T follicular helper cell (primary cell): ENCODE measurements around the gene SPATA9.

Source experiments
- DNase-seq: peaks from one replicate; pipeline ENCODE4 v3.0.0-alpha.2; 2020; ENCODE audit warnings: low read depth

SPATA9 gene

DNA sequence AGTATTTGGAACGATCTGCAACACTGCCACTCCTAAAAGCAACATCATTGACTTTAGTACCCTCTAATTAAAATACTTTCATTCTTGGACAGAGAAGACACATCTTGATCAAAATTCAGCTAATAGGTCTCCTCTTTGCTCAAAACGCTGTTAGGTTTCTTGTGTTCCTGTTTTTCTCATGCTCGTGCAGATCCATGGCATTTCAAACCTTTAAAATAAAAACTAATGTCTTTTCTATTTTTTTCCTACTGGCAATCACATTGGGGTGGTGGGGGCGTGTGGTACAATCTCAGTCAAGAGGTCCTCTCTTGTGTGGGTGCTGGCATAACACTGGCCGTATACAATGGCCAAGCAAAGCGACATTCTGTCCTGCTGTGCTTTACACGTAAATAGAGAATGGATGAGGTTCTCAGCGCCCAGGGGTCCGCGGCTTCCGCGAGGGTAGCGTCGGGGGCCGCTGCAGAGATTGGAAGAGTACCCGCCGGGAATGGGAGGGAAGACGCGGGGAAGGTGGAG is 63.2 kb downstream of the SPATA9 start:
- DNase-seq, result no peak

GRCh38 chr5:95619096-95619495 is 63.7 kb downstream of the SPATA9 start:
- DNase-seq, result no peak

- no peak for DNase-seq
Observed at GRCh38 chr5:95617057-95617456, 65.7 kb downstream of the SPATA9 start.

- DNase-seq, result no peak
Observed at GRCh38 chr5:95615164-95615467, 67.7 kb downstream of the SPATA9 start.

DNA sequence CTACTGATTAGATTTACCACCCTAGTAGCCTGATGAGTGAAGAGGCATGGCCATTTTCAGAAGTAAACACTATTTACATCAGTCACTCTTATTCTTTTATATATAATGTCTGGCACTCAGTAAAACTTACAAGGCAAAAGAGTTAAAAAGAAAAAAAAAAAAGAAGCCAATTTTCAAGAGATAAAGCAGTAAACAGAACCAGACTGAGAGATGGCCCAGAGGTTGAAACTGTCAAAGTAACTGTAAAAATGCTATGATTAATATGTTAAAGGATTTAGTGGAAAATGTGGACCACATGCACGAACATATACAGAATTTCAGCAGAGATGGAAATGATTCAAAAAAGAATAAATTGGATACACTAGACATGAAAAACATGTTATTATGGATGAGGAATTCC is 69.3 kb downstream of the SPATA9 start:
- no peak for DNase-seq

DNA sequence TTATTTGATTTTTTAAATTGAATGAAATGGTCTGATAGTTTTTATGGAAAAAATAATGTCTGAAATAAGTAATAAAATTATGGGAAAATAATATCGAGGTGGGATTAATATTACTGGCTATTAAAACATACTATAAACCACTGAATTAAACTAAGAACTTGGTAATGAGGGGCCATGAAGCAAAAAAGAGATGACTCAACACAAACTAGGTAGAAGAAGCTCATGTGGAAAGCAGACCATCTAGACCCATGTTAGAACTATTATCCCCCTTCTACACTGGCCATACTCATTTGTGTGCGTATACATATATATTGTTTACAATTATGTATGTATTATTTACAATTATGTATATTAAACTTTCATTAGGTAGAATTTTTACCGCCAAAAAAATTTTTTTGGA is 71.4 kb downstream of the SPATA9 start:
- no peak for DNase-seq

- DNase-seq, result no peak
Observed at GRCh38 chr5:95610546-95610945, 72.2 kb downstream of the SPATA9 start.

- DNase-seq, result no peak
Observed at GRCh38 chr5:95609711-95610110, 73.1 kb downstream of the SPATA9 start.
